ENCODE results near the gene OXA1L.
"Not testable (repeated sequence)": the region's sequence is repeated elsewhere in the genome, so short reads cannot be mapped to it uniquely, and the experiment has no call there.

OXA1L gene

DNA sequence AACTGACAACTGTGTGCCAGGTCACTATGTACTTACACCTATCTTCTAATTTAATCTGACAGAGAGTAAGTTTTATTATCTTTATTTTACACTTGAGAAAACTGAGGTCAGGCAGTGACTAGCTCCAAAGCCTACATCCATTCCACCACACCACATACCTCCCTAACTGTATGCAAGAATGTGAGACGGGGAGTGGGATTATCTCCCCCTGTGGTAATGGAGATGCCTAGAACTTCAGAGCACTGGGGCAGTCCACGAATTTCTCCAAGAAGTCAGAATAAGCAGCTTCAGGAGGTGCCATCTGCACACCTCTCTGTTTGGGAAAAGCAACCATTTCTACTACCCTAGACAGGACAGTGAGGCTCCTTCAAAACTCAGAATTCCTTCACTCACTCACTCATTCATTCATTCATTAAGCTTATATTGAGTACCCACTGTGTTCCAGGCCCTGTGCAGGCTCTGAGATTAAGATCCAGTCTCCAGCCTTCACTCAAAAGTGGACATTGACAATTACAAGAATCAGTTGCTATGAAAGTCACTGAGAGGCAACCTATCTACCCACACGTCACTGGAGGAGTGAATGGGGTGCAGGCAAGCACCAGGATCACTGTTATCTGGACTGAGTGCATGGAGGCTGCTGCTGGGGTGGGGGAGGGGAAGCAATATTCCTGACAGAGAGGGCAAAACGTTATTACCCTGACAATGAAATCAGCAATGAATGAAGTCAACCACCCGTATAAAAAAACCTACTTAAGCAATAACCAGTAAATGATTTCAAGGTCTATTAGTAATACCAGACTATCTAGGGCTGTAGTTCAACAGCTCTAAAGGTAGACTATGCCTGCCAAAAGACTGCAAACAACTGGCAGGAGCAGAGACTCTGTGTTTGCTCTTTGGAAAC lies 30.8 kb downstream of the OXA1L start:
- no peaks in the 10 kb centered on the region for H3K9me3 ChIP-seq (ENCODE audit: control insufficient read depth, low read length)
- no peaks in the 10 kb centered on the region for H3K36me3 ChIP-seq (ENCODE audit: control insufficient read depth, insufficient read depth, low read length)
- no peak overlapping the region for H3K27ac ChIP-seq (ENCODE audit: low read depth, low read length, severe bottlenecking)
- 59 to 71% methylated on average over 2 of the region's 5 CpGs for WGBS, 2 experiments (ENCODE audit: insufficient coverage in 2 of 2)
- peaks cover 14% of the 10 kb centered on the region for H3K4me1 ChIP-seq (ENCODE audit: control insufficient read depth, insufficient read depth, low read length, poor library complexity, severe bottlenecking)
- no peak overlapping the region for H3K4me3 ChIP-seq (ENCODE audit: extremely low read depth, insufficient read depth, low read length, poor library complexity, severe bottlenecking)

DNA sequence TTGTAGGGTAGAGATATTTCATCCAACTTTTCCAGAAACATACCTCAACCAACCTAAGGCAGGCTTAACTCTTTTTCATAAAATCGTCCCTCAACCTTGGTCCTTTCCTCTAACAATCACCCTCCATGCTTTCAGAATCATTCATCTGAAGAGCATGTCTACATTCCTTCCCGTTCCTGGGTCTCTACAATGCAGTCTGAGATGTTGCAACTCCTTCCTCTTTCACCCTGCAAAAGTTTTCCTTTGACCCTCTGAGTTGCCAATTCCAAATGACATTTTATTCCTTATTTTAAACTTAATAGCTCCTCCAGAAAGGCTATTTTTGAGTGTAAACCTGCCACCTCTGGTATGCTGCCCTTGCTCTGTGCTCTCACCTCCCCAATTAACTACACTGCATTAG lies 32.0 kb downstream of the OXA1L start:
- H3K36me3 ChIP-seq (ENCODE audit: control insufficient read depth, insufficient read depth, low read length), result no peaks in the 10 kb centered on the region
- 74 to 87% methylated on average over 2 of the region's 2 CpGs for WGBS, 2 experiments (ENCODE audit: insufficient coverage in 2 of 2)
- H3K4me1 ChIP-seq (ENCODE audit: control insufficient read depth, insufficient read depth, low read length, poor library complexity, severe bottlenecking), result peaks cover 14% of the 10 kb centered on the region
- H3K4me3 ChIP-seq (ENCODE audit: extremely low read depth, insufficient read depth, low read length, poor library complexity, severe bottlenecking), result no peak overlapping the region
- H3K9me3 ChIP-seq (ENCODE audit: control insufficient read depth, low read length), result no peaks in the 10 kb centered on the region
- H3K27ac ChIP-seq (ENCODE audit: low read depth, low read length, severe bottlenecking), result no peak overlapping the region

DNA sequence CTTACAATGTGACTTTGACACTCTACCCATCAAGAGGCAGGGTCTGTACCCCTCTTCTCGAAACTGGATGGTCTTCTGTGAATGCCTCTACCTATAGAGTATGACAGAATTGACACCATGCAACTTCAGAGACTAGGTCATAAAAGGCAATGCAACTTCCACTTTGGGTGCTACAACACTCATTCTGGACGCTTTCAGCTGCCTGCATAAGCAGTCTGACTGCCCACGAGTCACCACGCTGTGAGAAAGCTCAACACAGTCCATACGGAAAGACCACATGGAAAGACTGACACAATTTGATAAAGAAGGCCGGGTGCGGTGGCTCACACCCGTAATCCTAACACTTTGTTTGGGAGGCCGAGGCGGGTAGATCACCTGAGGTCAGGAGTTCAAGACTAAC lies 33.9 kb downstream of the OXA1L start:
- H3K4me1 ChIP-seq (ENCODE audit: control insufficient read depth, insufficient read depth, low read length, poor library complexity, severe bottlenecking), result peaks cover 14% of the 10 kb centered on the region
- 95 to 96% methylated on average over 8 to 10 of the region's 10 CpGs for WGBS, 2 experiments (ENCODE audit: insufficient coverage in 2 of 2)
- H3K9me3 ChIP-seq (ENCODE audit: control insufficient read depth, low read length), result no peaks in the 10 kb centered on the region
- H3K27ac ChIP-seq (ENCODE audit: low read depth, low read length, severe bottlenecking), result no peak overlapping the region
- H3K4me3 ChIP-seq (ENCODE audit: extremely low read depth, insufficient read depth, low read length, poor library complexity, severe bottlenecking), result no peak overlapping the region
- no peaks in the 10 kb centered on the region for H3K36me3 ChIP-seq (ENCODE audit: control insufficient read depth, insufficient read depth, low read length)

DNA sequence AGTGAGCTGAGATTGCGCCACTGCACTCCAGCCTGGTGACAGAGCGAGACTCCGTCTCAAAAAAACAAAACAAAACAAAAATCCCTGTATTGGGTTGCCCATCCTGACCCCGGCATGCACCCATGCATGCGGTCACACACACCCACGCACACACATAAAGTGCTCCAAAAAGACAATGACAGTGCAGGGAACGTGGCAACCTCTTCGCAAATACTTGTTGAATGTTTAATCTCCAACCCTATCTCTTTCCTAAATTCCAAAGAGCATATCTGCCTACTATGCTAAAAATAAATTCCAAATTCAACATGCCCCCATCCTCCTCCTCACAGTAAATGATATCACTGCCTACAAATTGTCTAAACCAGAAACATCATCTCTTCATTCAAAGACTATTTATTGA lies 35.2 kb downstream of the OXA1L start:
- Histone ChIP-seq H3K9me3 (ENCODE audit: control insufficient read depth, low read length) (no peaks in the 10 kb centered on the region), H3K27ac (ENCODE audit: low read depth, low read length, severe bottlenecking) (no peak overlapping the region), H3K36me3 (ENCODE audit: control insufficient read depth, insufficient read depth, low read length) (no peaks in the 10 kb centered on the region), H3K4me3 (ENCODE audit: extremely low read depth, insufficient read depth, low read length, poor library complexity, severe bottlenecking) (no peak overlapping the region), H3K4me1 (ENCODE audit: control insufficient read depth, insufficient read depth, low read length, poor library complexity, severe bottlenecking) (peaks cover 8% of the 10 kb centered on the region)
- WGBS, 2 experiments (ENCODE audit: insufficient coverage in 2 of 2), result 75 to 84% methylated on average over 5 to 8 of the region's 8 CpGs

DNA sequence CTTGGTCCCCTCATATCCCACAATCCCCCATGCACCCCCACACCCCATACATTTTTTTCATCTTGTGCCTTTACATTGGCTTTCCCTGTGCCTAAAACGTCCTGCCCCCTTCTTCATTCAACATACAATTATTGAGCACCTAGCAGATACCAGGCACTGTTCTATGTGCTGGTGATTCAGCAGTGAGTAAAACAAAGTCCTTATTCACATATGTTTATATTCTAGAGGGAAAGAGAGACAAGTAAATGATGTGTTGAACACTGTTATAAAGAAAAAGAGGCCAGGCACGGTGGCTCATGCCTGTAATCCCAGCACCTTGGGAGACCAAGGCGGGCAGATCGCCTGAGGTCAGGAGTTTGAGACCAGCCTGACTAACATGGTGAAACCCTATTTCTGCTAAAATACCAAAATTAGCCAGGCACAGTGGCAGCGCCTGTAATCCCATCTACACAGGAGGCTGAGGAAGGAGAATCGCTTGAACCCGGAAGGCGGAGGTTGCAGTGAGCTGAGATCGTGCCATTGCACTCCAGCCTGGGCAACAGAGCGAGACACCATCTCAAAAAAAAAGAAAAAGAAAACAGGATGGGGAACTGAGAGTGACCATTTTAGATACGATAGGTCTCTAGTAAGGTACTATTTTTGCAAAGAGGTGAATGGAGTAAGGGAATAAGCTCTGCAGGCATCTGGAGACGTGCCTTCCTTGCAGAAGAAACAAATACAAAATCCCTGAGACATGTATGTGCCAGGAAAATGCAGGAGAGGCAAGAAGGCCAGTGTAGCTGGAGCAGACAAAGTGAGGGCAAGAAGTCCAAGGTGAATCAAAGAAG lies 36.6 kb downstream of the OXA1L start:
- 86 to 89% methylated on average over 11 of the region's 12 CpGs for WGBS, 2 experiments (ENCODE audit: insufficient coverage in 2 of 2)
- no peak overlapping the region for H3K27ac ChIP-seq (ENCODE audit: low read depth, low read length, severe bottlenecking)
- H3K9me3 ChIP-seq (ENCODE audit: control insufficient read depth, low read length), result no peaks in the 10 kb centered on the region
- H3K4me1 ChIP-seq (ENCODE audit: control insufficient read depth, insufficient read depth, low read length, poor library complexity, severe bottlenecking), result peaks cover 5% of the 10 kb centered on the region
- no peak overlapping the region for H3K4me3 ChIP-seq (ENCODE audit: extremely low read depth, insufficient read depth, low read length, poor library complexity, severe bottlenecking)
- H3K36me3 ChIP-seq (ENCODE audit: control insufficient read depth, insufficient read depth, low read length), result no peaks in the 10 kb centered on the region

DNA sequence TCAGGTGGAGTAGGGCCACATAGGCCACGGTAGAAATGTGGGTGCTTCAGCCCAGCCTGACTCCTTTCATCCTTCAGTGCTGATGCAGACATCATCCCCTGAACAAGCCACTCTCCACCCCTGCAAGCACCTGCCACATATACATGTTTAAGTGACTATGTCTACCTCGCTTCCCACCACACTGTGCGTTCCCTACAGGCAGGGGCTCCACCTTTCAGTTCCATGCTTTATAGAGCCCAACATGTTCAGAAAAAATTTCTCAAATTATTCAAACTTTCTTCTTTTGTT lies 37.1 kb downstream of the OXA1L start:
- H3K4me1 ChIP-seq (ENCODE audit: control insufficient read depth, insufficient read depth, low read length, poor library complexity, severe bottlenecking), result peaks cover 5% of the 10 kb centered on the region

DNA sequence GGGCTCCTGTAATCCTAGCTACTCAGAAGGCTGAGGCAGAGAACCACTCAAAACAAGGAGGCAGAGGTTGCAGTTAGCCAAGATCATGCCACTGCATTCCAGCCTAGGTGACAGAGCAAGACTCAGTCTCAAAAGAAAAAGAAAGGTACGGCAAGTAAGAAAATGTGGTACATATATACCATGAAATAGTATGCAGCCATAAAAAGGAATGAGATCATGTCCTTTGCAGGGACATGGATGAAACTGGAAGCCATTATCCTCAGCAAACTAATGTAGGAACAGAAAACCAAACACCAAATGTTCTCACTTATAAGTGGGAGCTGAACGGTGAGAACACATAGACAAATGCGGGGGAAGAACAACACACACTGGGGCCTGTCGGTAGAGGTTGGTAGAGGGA lies 38.7 kb downstream of the OXA1L start:
- H3K4me3 ChIP-seq (ENCODE audit: extremely low read depth, insufficient read depth, low read length, poor library complexity, severe bottlenecking); H3K27ac ChIP-seq (ENCODE audit: low read depth, low read length, severe bottlenecking); H3K9me3 ChIP-seq (ENCODE audit: control insufficient read depth, low read length); H3K36me3 ChIP-seq (ENCODE audit: control insufficient read depth, insufficient read depth, low read length); H3K4me1 ChIP-seq (ENCODE audit: control insufficient read depth, insufficient read depth, low read length, poor library complexity, severe bottlenecking): not testable (repeated sequence)
- 86 to 92% methylated on average over 3 of the region's 4 CpGs for WGBS, 2 experiments (ENCODE audit: insufficient coverage in 2 of 2)

More for the DNA sequence above, 37.1 kb downstream of the OXA1L start:
- Histone ChIP-seq H3K27ac (ENCODE audit: low read depth, low read length, severe bottlenecking) (no peak overlapping the region), H3K9me3 (ENCODE audit: control insufficient read depth, low read length) (no peaks in the 10 kb centered on the region), H3K36me3 (ENCODE audit: control insufficient read depth, insufficient read depth, low read length) (no peaks in the 10 kb centered on the region), H3K4me3 (ENCODE audit: extremely low read depth, insufficient read depth, low read length, poor library complexity, severe bottlenecking) (no peak overlapping the region)
- WGBS, 2 experiments (ENCODE audit: insufficient coverage in 2 of 2), result 86 to 91% methylated on average over 3 of the region's 3 CpGs

DNA sequence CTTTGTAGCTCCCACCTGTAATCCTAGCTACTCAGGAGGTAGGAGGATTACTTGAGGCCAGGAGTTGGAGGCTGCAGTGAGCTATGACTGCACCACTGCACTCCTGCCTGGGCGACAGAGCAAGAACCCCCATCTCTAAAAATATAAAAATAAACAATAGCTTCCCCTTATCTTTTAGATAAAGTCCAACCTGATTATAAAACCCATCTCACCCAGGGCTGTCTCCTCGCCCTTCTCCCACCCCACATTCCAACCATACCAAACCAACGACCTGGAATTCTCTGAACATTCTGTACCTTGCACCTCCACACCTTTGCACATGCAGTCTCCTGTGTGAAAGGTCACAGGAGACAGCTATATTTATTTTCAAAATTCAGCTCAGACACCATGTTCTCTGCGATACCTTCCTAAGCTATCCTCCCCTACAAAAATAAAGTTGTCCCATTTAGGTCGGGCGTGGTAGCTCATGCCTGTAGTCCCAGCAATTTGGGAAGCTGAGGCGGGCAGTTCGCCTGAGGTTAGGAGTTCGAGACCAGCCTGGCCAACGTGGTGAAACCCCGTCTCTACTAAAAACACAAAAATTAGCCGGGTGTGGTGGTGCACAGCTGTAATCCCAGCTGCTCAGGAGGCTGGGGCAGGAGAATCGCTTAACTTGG lies 41.1 kb downstream of the OXA1L start:
- H3K4me1 ChIP-seq (ENCODE audit: control insufficient read depth, insufficient read depth, low read length, poor library complexity, severe bottlenecking), result peaks cover 5% of the 10 kb centered on the region
- peaks cover 3% of the 10 kb centered on the region for H3K36me3 ChIP-seq (ENCODE audit: control insufficient read depth, insufficient read depth, low read length)
- H3K4me3 ChIP-seq (ENCODE audit: extremely low read depth, insufficient read depth, low read length, poor library complexity, severe bottlenecking), result no peak overlapping the region
- no peaks in the 10 kb centered on the region for H3K9me3 ChIP-seq (ENCODE audit: control insufficient read depth, low read length)
- H3K27ac ChIP-seq (ENCODE audit: low read depth, low read length, severe bottlenecking), result no peak overlapping the region
- WGBS, 2 experiments (ENCODE audit: insufficient coverage in 2 of 2), result 87% methylated on average over 10 to 11 of the region's 13 CpGs

DNA sequence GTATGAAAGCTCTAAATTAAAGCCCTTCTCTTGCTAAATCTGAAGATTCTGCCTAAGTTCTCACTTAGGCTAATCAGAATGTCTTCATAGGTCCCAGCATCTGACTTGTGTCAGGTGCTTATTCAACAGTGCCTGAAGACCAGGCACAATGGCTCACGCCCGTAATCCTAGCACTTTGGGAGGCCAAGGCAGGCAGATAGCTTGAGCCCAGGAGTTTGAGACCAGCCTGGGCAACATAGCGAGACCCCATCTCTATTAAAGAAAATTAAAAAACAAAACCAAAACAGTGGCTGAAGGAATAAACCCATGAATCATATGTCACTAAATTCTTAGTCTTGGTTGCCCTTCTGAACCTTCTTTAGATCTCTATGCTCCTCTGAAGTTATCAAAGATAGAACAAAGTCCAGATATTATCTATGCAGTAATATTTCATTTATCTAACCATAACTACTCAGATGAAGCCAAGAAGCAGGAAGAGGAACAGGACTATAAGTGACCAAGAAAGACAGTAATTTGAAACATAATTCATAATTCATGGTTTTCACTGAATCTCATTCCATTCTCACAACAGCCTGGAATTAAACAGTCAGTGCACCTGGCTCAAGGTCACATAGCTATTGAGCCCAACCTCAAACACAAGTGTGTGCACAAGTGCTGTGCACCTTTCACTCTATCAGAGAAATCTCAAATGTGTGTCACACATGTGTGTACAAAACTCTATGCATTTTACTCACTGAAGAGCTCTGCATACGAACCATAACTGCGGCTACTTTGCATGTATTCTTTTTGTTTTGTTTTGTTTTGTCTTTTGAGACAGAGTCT lies 42.1 kb downstream of the OXA1L start:
- H3K36me3 ChIP-seq (ENCODE audit: control insufficient read depth, insufficient read depth, low read length), result peaks cover 3% of the 10 kb centered on the region
- H3K9me3 ChIP-seq (ENCODE audit: control insufficient read depth, low read length), result no peaks in the 10 kb centered on the region
- H3K4me3 ChIP-seq (ENCODE audit: extremely low read depth, insufficient read depth, low read length, poor library complexity, severe bottlenecking), result no peak overlapping the region
- 67 to 68% methylated on average over 3 to 4 of the region's 5 CpGs for WGBS, 2 experiments (ENCODE audit: insufficient coverage in 2 of 2)
- no peak overlapping the region for H3K27ac ChIP-seq (ENCODE audit: low read depth, low read length, severe bottlenecking)
- peaks cover 5% of the 10 kb centered on the region for H3K4me1 ChIP-seq (ENCODE audit: control insufficient read depth, insufficient read depth, low read length, poor library complexity, severe bottlenecking)

DNA sequence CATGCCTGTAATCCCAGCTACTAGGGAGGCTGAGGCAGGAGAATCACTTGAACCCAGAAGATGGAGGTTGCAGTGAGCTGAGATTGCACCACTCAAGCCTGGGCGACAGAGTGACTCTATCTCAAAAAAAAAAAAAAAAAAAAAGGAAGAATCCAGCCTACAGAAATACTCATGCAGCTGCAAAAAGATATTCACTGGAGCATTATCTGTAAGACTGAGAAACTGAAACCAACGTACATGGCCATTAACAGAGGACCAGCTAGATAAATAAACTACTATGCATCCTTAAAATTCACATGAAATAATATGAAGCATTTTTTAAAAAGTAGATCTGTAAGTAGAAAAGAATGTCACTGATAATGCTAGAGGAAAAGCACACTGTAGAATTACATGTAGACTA lies 45.2 kb downstream of the OXA1L start:
- Histone ChIP-seq H3K9me3 (ENCODE audit: control insufficient read depth, low read length) (no peaks in the 10 kb centered on the region), H3K27ac (ENCODE audit: low read depth, low read length, severe bottlenecking) (no peak overlapping the region), H3K36me3 (ENCODE audit: control insufficient read depth, insufficient read depth, low read length) (peaks cover 3% of the 10 kb centered on the region), H3K4me3 (ENCODE audit: extremely low read depth, insufficient read depth, low read length, poor library complexity, severe bottlenecking) (no peak overlapping the region), H3K4me1 (ENCODE audit: control insufficient read depth, insufficient read depth, low read length, poor library complexity, severe bottlenecking) (peaks cover 25% of the 10 kb centered on the region)
- 83 to 100% methylated on average over 1 of the region's 2 CpGs for WGBS, 2 experiments (ENCODE audit: insufficient coverage in 2 of 2)
